ENCODE results near the gene ALK. TPM values are rescaled to one million over a fixed set of nuclear protein-coding genes. Genes with fewer than 3 reads are reported as not detected.

ALK gene
- polyA plus RNA-seq, 1 of the 3 experiments (the other 2 are of a cell fraction) = 0.30 TPM

- Histone ChIP-seq H3K27ac (ENCODE audit: low read depth in 2 of 2, low read length in 1 of 2) (no peak overlapping the region), H3K9me2 (no peaks in the 10 kb centered on the region), H3K36me3 (replicated peaks in 1 of 2; ENCODE audit: control insufficient read depth in 1 of 2, insufficient read depth in 2 of 2, low read length in 1 of 2) (no peaks in the 10 kb centered on the region), H3K27me3 (ENCODE audit: insufficient read depth) (peaks cover 13% of the 10 kb centered on the region; the same call in 1 of the 2 replicates), H3K4me3 (ENCODE audit: low read depth in 2 of 2, low read length in 1 of 2) (no peak overlapping the region), H3K9me3 (no peaks in the 10 kb centered on the region), H2AFZ (ENCODE audit: low read depth) (no peak overlapping the region), H3F3A (replicated peaks; ENCODE audit: insufficient read depth) (no peaks in the 10 kb centered on the region), H3K79me2 (ENCODE audit: insufficient read depth) (no peaks in the 10 kb centered on the region), H3K4me2 (no peak overlapping the region), H3K9ac (no peak overlapping the region), H3K4me1 (ENCODE audit: control insufficient read depth in 1 of 2, insufficient read depth in 2 of 2, low read depth in 1 of 2, low read length in 1 of 2) (peaks cover 14 to 43% of the 10 kb centered on the region in 2 experiments), H4K20me1 (ENCODE audit: insufficient read depth) (no peaks in the 10 kb centered on the region)
- ChIA-PET POLR2A (no interaction called here), CTCF (interaction anchor here (0.6 to 1.6 kb wide), 2 partner anchors 14 to 40 kb away, joined by 3 to 4 read pairs; no protein-coding TSS in a partner anchor)
- 73% methylated on average over 11 of the region's 11 CpGs for WGBS (ENCODE audit: low lambda C conversion rate)
- TF ChIP-seq JUND (IDR thresholded peaks at IDR 0.05) = no peak
- TF ChIP-seq FOXJ3 (CRISPR knock-in tag; IDR thresholded peaks at IDR 0.05) = no peak
- TF ChIP-seq YY1 (IDR thresholded peaks at IDR 0.05; ENCODE audit: low read depth) = no peak
- no peak for TF ChIP-seq MEF2A (IDR thresholded peaks at IDR 0.05; ENCODE audit: borderline replicate concordance, low read depth)
- no peak for TF ChIP-seq SMC3 (IDR thresholded peaks at IDR 0.05; ENCODE audit: low read depth, low read length)
- TF ChIP-seq ELF1 (IDR thresholded peaks at IDR 0.05) = no peak
- TF ChIP-seq GABPA (IDR thresholded peaks at IDR 0.05; ENCODE audit: low read depth) = no peak
- no peak for TF ChIP-seq POLR2AphosphoS5 (IDR thresholded peaks at IDR 0.05; ENCODE audit: low read depth, low read length)
- no peak for TF ChIP-seq SIN3A (IDR thresholded peaks at IDR 0.05; ENCODE audit: borderline replicate concordance, low read depth, low read length)
- TF ChIP-seq RAD21 (IDR thresholded peaks at IDR 0.05; ENCODE audit: low read length) = no peak
- no peak for TF ChIP-seq NFIC (IDR thresholded peaks at IDR 0.05; ENCODE audit: borderline replicate concordance)
- no peak for TF ChIP-seq NRF1 (IDR thresholded peaks at IDR 0.05; ENCODE audit: low read depth, low read length)
- DNase-seq = no peak
These were observed 698.8 kb downstream of the ALK start for GRCh38 chr2:29222381-29223179.

- no peak overlapping the region for H3K4me2 ChIP-seq
- H3K27me3 ChIP-seq (ENCODE audit: insufficient read depth) = peaks cover 9% of the 10 kb centered on the region; the same call in 1 of the 2 replicates
- H3K9ac ChIP-seq = no peak overlapping the region
- WGBS (ENCODE audit: low lambda C conversion rate) = 62% methylated on average over 12 of the region's 12 CpGs
- ChIA-PET POLR2A (no interaction called here), CTCF (interaction anchor here (1.3 kb wide), 2 partner anchors 88 to 325 kb away, joined by 3 to 4 read pairs; no protein-coding TSS in a partner anchor)
- H3K4me1 ChIP-seq (ENCODE audit: control insufficient read depth in 1 of 2, insufficient read depth in 2 of 2, low read depth in 1 of 2, low read length in 1 of 2) = peaks cover 14 to 27% of the 10 kb centered on the region in 2 experiments
- H3K79me2 ChIP-seq (ENCODE audit: insufficient read depth) = no peaks in the 10 kb centered on the region
- H3F3A ChIP-seq (replicated peaks; ENCODE audit: insufficient read depth) = no peaks in the 10 kb centered on the region
- H3K27ac ChIP-seq (ENCODE audit: low read depth in 2 of 2, low read length in 1 of 2) = no peak overlapping the region
- no peak overlapping the region for H2AFZ ChIP-seq (ENCODE audit: low read depth)
- no peaks in the 10 kb centered on the region for H4K20me1 ChIP-seq (ENCODE audit: insufficient read depth)
- no peaks in the 10 kb centered on the region for H3K9me3 ChIP-seq
- no peak for DNase-seq
- no peaks in the 10 kb centered on the region for H3K36me3 ChIP-seq (replicated peaks in 1 of 2; ENCODE audit: control insufficient read depth in 1 of 2, insufficient read depth in 2 of 2, low read length in 1 of 2)
- H3K9me2 ChIP-seq = no peaks in the 10 kb centered on the region
- H3K4me3 ChIP-seq (ENCODE audit: low read depth in 2 of 2, low read length in 1 of 2) = no peak overlapping the region
- TF ChIP-seq YY1 (IDR thresholded peaks at IDR 0.05; ENCODE audit: low read depth) (no peak), MXI1 (IDR thresholded peaks at IDR 0.05; ENCODE audit: low read depth, low read length) (no peak), EP300 (IDR thresholded peaks at IDR 0.05; ENCODE audit: borderline replicate concordance in 1 of 2, low read depth in 1 of 2, low read length in 1 of 2) (no peak), GABPA (IDR thresholded peaks at IDR 0.05; ENCODE audit: low read depth) (no peak), TCF12 (IDR thresholded peaks at IDR 0.05) (no peak), SIN3A (IDR thresholded peaks at IDR 0.05; ENCODE audit: borderline replicate concordance, low read depth, low read length) (no peak), RAD21 (IDR thresholded peaks at IDR 0.05; ENCODE audit: low read length) (no peak), GATA2 (CRISPR knock-in tag; IDR thresholded peaks at IDR 0.05) (no peak), MEF2A (IDR thresholded peaks at IDR 0.05; ENCODE audit: borderline replicate concordance, low read depth) (no peak), IRF3 (IDR thresholded peaks at IDR 0.05; ENCODE audit: low read depth, low read length) (no peak), MAX (IDR thresholded peaks at IDR 0.05; ENCODE audit: low read depth) (no peak), USF2 (IDR thresholded peaks at IDR 0.05; ENCODE audit: borderline replicate concordance, low read depth, low read length) (no peak), POLR2AphosphoS5 (IDR thresholded peaks at IDR 0.05; ENCODE audit: low read depth, low read length) (no peak), FOXM1 (IDR thresholded peaks at IDR 0.05; ENCODE audit: low read depth) (no peak), TAF1 (IDR thresholded peaks at IDR 0.05; ENCODE audit: borderline replicate concordance, low read depth, low read length) (no peak), ZBTB33 (IDR thresholded peaks at IDR 0.05; ENCODE audit: borderline replicate concordance, low read depth) (no peak)
These were observed 700.7 kb downstream of the ALK start for GRCh38 chr2:29220506-29221270.
